Measurements from ENCODE around the gene GOLM1.

GRCh38 chr9:86122311-86122710 lies 23.0 kb upstream of the GOLM1 start:
- TF ChIP-seq EZH2phosphoT487 (IDR thresholded peaks at IDR 0.05; ENCODE audit: insufficient read depth, low read depth) (no peak), EZH2 (IDR thresholded peaks at IDR 0.05; ENCODE audit: insufficient read depth, poor library complexity, severe bottlenecking) (no peak)
